Skeletal muscle tissue (tissue), 4 donors: ENCODE results near the gene SVBP. TPM values are rescaled to one million over a fixed set of nuclear protein-coding genes. Genes with fewer than 3 reads are reported as not detected.

Experiments
- H3K27ac ChIP-seq: one replicate; pipeline ENCODE4 v1.7.0; 2013; ENCODE audit warnings: mild to moderate bottlenecking, low read depth, low read length, inconsistent platforms
- H3K27me3 ChIP-seq, 3 donors: one replicate each; pipeline ENCODE4 v1.7.0; 2013; ENCODE audit warnings: low read length in 3 of 3; ENCODE audit not compliant: control insufficient read depth in 3 of 3, insufficient read depth in 3 of 3
- H3K36me3 ChIP-seq, 3 donors: one replicate each; pipeline ENCODE4 v1.7.0; 2013; ENCODE audit warnings: low read length in 3 of 3; ENCODE audit not compliant: control insufficient read depth in 3 of 3, insufficient read depth in 3 of 3
- H3K4me1 ChIP-seq, 3 donors: one replicate each; pipeline ENCODE4 v1.7.0; 2013; ENCODE audit warnings: low read length in 3 of 3, mild to moderate bottlenecking in 3 of 3; ENCODE audit not compliant: control insufficient read depth in 3 of 3, insufficient read depth in 3 of 3
- H3K4me3 ChIP-seq, 3 donors: one replicate each; pipeline ENCODE4 v1.7.0; 2013; ENCODE audit warnings: low read length in 3 of 3
- H3K9ac ChIP-seq, 3 donors: one replicate each; pipeline ENCODE4 v1.7.0; 2013; ENCODE audit warnings: low read length in 3 of 3, mild to moderate bottlenecking in 3 of 3, moderate library complexity in 2 of 3, low read depth in 1 of 3
- H3K9me3 ChIP-seq, 3 donors: one replicate each; pipeline ENCODE4 v1.7.0; 2013; ENCODE audit warnings: low read length in 3 of 3; ENCODE audit not compliant: control insufficient read depth in 3 of 3
- total RNA-seq: library from RNA; depleted of rRNA; stranded (reverse); fragments of >200 nt; gene quantifications from one replicate; pipeline ENCODE4 v1.2.3, GENCODE V29; 2014
- donor health status: Osteomylitis.

SVBP gene
- total RNA-seq, 1 donor from 2014 or later = 34.4 TPM

DNA sequence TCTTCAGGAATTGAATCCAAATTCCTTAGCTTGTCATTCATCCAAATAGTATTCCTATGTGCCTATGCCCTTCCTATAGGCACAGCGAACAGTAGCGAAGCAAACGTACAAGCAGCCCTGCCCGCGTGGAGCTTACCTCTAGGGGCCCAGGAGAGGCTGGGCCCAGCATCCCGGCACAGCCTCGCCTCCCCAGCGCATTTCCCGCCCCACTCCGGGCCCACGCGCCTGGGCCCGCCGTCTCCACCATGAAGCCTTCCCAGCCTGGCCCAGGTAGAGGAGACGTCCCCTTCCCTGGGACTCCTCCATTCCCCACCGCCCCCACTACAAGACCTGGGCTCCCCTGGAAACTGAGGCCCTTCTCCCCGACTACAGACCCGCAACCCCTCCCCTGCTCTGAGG, 32.7 kb downstream of the SVBP start:
- Histone ChIP-seq H3K27me3 (peaks cover 0 to 15% (median 0%) of the 10 kb centered on the region in 3 donors), H3K36me3 (peaks cover 4 to 10% (median 6%) of the 10 kb centered on the region in 3 donors), H3K9ac (no peak overlapping the region), H3K27ac (no peak overlapping the region), H3K9me3 (no peaks in the 10 kb centered on the region), H3K4me1 (peaks cover 9 to 16% (median 12%) of the 10 kb centered on the region in 3 donors), H3K4me3 (peak overlapping the region in 1 of 3 donors; percentile 66)

DNA sequence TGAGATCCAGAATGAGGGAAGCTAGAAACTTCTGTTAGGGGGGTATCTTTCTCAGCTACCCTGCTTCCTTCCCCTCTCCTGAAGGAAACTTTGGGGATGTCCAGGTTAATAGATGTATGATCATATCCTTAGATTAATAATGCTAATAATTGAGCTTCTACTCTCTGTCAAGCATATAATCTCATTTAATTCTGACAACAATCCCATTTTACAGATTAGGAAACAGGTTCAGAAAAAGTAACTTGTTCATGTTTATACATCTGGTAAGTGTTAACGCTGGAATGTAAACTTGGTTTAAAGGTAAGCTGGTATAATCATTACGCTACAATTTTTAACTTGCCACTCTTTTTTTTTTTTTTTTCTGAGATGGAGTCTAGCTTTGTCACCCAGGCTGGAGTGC, 34.1 kb downstream of the SVBP start:
- Histone ChIP-seq H3K9ac (no peak overlapping the region), H3K9me3 (no peaks in the 10 kb centered on the region), H3K4me3 (no peak overlapping the region), H3K27ac (no peak overlapping the region), H3K4me1 (peaks cover 9 to 16% (median 12%) of the 10 kb centered on the region in 3 donors), H3K36me3 (peaks cover 4 to 13% (median 10%) of the 10 kb centered on the region in 3 donors), H3K27me3 (peaks cover 0 to 15% (median 0%) of the 10 kb centered on the region in 3 donors)

DNA sequence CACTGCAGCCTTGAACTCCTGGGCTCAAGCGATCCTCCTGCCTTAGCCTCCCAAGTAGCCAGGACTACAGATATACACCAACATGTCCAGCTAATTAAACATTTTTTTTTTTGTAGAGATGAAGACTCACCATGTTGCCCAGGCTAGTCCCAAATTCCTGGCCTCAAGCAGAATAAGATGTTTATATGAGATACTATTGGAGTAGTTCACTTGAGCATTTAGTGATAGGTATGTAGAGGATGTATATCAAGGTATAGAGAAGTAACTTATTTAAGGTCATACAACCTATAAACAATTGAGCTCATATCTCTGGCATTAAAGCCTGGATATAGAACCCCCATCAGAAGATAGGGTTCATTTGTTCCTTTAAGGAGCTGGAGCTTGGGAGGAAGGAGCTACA, 37.0 kb downstream of the SVBP start:
- Histone ChIP-seq H3K4me1 (peaks cover 4 to 5% (median 5%) of the 10 kb centered on the region in 3 donors), H3K27me3 (peaks cover 0 to 4% (median 0%) of the 10 kb centered on the region in 3 donors), H3K9ac (no peak overlapping the region), H3K27ac (no peak overlapping the region), H3K36me3 (peaks cover 17 to 39% (median 37%) of the 10 kb centered on the region in 3 donors), H3K9me3 (no peaks in the 10 kb centered on the region), H3K4me3 (no peak overlapping the region)

DNA sequence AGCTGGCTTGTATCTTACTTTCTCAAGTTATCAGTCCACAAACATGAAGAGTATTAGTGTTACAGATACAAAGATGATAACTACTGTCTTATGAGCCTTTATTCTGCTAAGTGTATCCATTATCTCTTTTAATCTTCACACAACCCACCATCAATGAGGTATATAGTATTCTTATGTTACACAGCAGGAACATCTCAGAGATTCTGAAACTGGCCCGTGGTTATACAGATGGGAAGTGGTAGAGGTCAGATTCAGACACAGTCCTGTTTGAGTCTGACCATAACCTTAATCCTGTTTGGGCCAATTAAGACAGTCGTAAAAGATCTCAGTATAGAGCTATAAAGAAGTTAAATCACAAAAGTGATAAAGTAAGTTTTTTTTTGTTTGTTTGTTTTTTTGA, 37.5 kb downstream of the SVBP start:
- peaks cover 0 to under 1% (median under 1%) of the 10 kb centered on the region in 3 donors for H3K4me1 ChIP-seq
- no peak overlapping the region for H3K4me3 ChIP-seq
- H3K36me3 ChIP-seq = peaks cover 20 to 43% (median 41%) of the 10 kb centered on the region in 3 donors
- no peaks in the 10 kb centered on the region for H3K27me3 ChIP-seq
- no peaks in the 10 kb centered on the region for H3K9me3 ChIP-seq
- H3K27ac ChIP-seq = no peak overlapping the region
- no peak overlapping the region for H3K9ac ChIP-seq

DNA sequence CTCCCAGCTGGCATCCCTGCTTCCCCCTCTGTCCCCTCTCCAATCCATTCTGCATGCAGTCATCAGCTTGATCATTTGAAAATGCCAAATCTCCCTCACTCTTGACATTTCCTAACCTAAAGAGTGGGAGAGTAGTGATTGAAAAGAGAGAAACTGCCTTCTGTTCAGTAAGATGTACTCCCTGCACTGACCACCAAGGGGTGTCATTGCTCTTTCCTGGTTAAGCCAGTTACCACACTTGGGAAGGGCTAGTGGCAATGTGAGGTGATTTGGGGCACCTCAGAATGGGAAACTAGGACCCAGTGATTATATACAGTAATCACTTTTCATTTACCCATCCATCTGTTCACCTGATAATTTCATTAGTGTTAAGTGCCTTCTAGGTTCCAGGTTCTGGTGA, 39.3 kb downstream of the SVBP start:
- no peaks in the 10 kb centered on the region for H3K4me1 ChIP-seq
- no peak overlapping the region for H3K27ac ChIP-seq
- H3K36me3 ChIP-seq = peaks cover 26 to 50% (median 49%) of the 10 kb centered on the region in 3 donors
- H3K27me3 ChIP-seq = no peaks in the 10 kb centered on the region
- H3K9me3 ChIP-seq = no peaks in the 10 kb centered on the region
- H3K4me3 ChIP-seq = no peak overlapping the region
- H3K9ac ChIP-seq = no peak overlapping the region

DNA sequence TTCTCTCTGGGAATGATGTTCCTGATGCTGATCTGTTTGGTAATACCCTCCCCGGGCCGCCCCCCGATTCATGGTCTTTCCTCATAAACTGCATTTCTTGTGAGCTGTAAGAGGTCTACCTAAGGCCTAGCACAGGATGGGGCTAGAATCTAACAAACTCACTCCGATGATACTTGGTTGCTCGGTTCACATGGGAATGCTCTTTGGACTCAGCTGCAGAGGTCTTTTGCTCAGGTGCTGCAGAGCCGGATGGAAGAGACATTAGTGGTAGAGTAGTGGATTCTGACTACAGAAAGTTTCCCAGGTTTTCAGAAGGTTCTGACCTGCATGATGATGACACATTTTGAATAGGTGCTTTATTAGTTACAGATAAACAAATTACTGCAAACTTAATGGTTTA, 40.7 kb downstream of the SVBP start:
- H3K27me3 ChIP-seq = no peaks in the 10 kb centered on the region
- H3K4me1 ChIP-seq = no peaks in the 10 kb centered on the region
- H3K9me3 ChIP-seq = no peaks in the 10 kb centered on the region
- no peak overlapping the region for H3K27ac ChIP-seq
- H3K36me3 ChIP-seq = peaks cover 23 to 49% (median 47%) of the 10 kb centered on the region in 3 donors
- H3K9ac ChIP-seq = no peak overlapping the region
- H3K4me3 ChIP-seq = no peak overlapping the region

DNA sequence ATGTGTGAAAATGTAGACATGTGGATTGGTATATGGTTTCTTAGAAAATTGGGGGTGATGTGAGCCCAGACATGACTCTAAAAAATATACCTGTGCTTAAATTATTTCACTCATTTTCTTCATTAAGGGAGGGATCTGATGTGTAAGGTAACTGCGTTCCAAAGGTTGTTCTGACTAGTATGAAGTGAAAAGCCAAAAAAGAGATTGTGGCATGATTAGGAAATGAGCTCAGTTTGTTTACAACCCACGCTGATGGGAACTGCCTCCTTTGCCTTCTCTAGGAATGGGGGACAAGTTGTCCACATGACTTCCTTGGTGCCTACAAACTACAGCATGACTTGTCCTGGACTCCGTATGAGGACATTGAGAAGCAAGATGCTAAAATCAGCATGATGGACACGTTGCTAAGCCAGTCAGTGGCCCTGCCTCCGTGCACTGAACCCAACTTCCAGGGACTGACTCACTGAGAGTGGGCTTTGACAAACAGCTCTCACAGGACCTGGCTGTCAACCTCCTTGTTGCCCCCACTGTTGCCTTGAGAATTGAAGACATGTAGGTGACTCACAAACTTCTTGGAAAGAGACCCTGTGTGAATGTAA, 42.2 kb downstream of the SVBP start:
- peaks cover 21 to 48% (median 43%) of the 10 kb centered on the region in 3 donors for H3K36me3 ChIP-seq
- H3K27me3 ChIP-seq = no peaks in the 10 kb centered on the region

DNA sequence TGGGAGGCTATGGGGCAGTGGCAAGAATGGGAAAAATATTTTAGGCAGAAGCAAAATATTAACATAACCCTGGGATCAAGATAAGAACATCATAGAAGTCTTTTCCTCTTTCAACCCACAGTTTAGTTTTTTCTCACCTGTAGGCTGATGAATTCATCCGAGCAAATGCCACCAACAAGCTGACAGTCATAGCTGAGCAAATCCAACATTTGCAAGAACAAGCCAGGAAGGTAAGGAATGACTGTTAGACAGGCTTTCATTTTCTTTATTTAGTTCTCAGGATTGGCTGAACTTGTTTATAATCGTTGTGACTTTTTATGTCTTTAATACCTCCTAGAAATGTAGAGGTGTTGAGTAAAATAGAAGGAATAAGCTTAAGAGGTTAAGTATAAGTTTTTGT, 43.8 kb downstream of the SVBP start:
- H3K9me3 ChIP-seq = no peaks in the 10 kb centered on the region
- no peaks in the 10 kb centered on the region for H3K27me3 ChIP-seq
- peaks cover 0 to 2% (median 0%) of the 10 kb centered on the region in 3 donors for H3K4me1 ChIP-seq
- no peak overlapping the region for H3K9ac ChIP-seq
- H3K36me3 ChIP-seq = peaks cover 21 to 40% (median 36%) of the 10 kb centered on the region in 3 donors
- no peak overlapping the region for H3K27ac ChIP-seq
- no peak overlapping the region for H3K4me3 ChIP-seq

More for the DNA sequence above, 42.2 kb downstream of the SVBP start:
- no peak overlapping the region for H3K27ac ChIP-seq
- H3K4me1 ChIP-seq = no peaks in the 10 kb centered on the region
- H3K9me3 ChIP-seq = no peaks in the 10 kb centered on the region
- H3K4me3 ChIP-seq = no peak overlapping the region
- no peak overlapping the region for H3K9ac ChIP-seq

DNA sequence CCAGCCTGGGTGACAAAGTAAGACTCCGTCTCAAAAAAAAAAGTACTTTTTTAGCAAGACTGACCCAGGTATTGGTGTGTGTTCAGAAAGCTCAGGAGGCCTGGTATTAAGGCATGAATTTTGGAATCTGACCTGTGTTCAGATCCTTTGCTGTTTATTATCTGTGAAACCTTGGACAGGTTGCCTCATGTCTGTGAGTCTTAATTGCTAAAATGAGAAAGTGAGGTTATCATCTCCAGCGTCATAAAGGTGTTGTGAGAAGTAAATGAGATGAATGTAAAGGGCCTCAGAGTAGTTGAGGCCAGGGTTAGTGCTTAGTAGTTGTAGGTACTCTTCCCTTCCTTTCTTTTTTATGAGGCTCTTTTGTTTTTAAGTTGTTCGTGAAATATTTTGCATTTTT, 47.4 kb downstream of the SVBP start:
- H3K4me3 ChIP-seq = no peak overlapping the region
- H3K27me3 ChIP-seq = no peaks in the 10 kb centered on the region
- H3K9me3 ChIP-seq = no peaks in the 10 kb centered on the region
- H3K4me1 ChIP-seq = peaks cover 18 to 27% (median 20%) of the 10 kb centered on the region in 3 donors
- H3K9ac ChIP-seq = no peak overlapping the region
- no peak overlapping the region for H3K27ac ChIP-seq
- peaks cover 6 to 8% (median 7%) of the 10 kb centered on the region in 3 donors for H3K36me3 ChIP-seq

DNA sequence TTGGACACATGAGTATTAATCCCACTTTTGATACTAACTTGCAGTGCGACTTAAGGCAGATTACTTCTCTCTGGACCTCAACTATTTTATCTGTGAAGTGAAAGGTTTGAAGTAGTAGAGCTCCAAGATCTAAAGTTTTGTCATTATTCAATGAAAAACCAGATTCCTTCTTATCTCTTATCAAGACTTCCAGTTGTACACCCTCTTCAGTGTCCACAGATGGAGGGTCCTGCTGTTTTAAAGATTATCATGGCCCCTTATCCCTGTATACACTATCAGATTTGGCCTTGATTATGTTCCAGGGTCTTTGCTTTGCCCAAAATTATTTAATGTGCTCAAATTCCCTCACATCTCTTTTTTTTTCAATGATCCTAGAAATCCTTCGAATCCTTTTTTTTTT, 49.0 kb downstream of the SVBP start:
- Histone ChIP-seq H3K27ac (peak overlapping the region; percentile 94), H3K9me3 (no peaks in the 10 kb centered on the region), H3K4me1 (peaks cover 24 to 29% (median 26%) of the 10 kb centered on the region in 3 donors), H3K36me3 (no peaks in the 10 kb centered on the region), H3K27me3 (no peaks in the 10 kb centered on the region), H3K9ac (peak overlapping the region; percentile 86 to 99 (median 98)), H3K4me3 (peak overlapping the region; percentile 94 to 98 (median 95))
